ENCODE measurements around the gene ITCH. TPM values are rescaled to one million over a fixed set of nuclear protein-coding genes. Genes with fewer than 3 reads are reported as not detected.

The ITCH gene
- polyA plus RNA-seq, 1 donor: 33.3 TPM

DNA sequence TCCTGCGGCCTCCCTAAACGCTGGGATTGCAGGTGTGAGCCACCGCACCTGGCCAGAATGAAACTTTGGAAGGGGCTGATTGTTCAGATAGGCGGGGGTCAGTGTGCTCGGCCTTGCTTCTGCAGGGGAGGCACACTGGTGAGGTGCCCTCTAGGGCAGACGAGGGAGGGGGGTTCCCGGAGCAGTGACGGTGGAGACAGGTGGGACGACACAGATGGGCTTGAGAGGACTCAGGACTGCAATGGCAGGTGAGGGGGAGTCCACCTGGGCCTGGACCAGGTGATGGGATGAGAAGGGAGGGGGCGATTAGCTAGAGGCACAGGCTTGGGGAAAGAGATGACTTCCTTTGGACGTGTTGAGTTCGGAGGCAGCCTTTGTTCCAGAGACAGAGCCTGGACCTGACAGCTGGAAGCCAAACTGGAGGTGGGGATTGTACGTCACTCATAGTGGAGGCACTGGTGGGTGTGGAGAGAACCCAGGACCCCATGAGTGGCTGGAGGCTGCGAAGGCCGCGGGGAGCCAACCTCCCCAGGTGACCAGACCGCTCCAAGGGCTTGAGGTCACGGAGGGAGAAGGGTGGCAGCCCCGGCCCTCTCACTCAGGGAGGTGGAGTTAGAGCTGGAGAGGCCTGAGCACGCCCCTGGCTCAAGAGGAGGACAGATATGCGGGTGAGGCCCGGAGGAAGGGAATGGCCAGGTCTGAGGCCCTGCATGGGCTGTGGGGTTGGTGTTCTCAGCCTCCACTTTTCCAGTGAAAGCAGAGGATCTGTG lies 185.0 kb downstream of the ITCH start:
- WGBS (ENCODE audit: insufficient coverage, low lambda C conversion rate): 100% methylated on average over 1 of the region's 22 CpGs
- no peak overlapping the region for H3K4me3 ChIP-seq (ENCODE audit: low read length)
- no peaks in the 10 kb centered on the region for H3K27me3 ChIP-seq (ENCODE audit: control insufficient read depth, insufficient read depth, low read length)
- DNase-seq: no peak
- H3K9me3 ChIP-seq (ENCODE audit: control insufficient read depth, low read depth, low read length): no peaks in the 10 kb centered on the region
- H3K4me1 ChIP-seq (ENCODE audit: control insufficient read depth, insufficient read depth, low read length): peaks cover 14% of the 10 kb centered on the region
- peaks cover 3% of the 10 kb centered on the region for H3K36me3 ChIP-seq (ENCODE audit: control insufficient read depth, insufficient read depth, low read length)
- no peak overlapping the region for H3K27ac ChIP-seq (ENCODE audit: low read length)

DNA sequence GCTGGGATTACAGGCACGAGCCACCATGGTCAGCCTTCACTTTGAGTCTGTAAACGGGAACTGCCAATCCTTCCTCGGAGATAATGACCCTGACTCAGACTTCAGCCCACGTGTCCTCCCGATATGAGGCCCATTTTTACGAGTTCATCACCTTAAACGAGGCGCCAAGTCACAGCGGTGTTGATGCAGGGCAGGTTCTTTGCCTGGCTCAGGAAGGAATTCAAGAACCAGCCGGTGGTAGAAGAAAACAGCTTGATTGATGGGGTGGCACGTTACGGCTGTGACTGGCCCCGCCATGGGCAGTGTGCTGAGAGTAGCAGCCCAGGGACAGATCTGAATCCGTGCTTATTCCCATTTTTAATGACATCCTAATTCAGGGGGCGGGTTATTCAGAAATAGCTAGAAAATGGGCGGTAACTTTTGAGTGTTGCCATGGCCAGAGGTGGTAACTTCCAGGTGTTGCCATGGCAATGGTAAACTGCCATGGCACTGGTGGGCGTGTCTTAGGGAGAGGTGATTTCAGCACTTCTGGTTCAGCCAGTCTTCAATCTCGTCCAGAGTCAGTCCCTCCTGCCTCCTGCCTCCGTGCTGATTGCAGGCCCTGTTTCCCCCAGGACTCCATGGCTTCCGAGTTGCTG lies 186.3 kb downstream of the ITCH start:
- no CpG with 5 or more reads among the region's 20 CpGs for WGBS (ENCODE audit: insufficient coverage, low lambda C conversion rate)
- Histone ChIP-seq H3K9me3 (ENCODE audit: control insufficient read depth, low read depth, low read length) (no peaks in the 10 kb centered on the region), H3K27ac (ENCODE audit: low read length) (no peak overlapping the region), H3K36me3 (ENCODE audit: control insufficient read depth, insufficient read depth, low read length) (peaks cover 3% of the 10 kb centered on the region), H3K27me3 (ENCODE audit: control insufficient read depth, insufficient read depth, low read length) (no peaks in the 10 kb centered on the region), H3K4me1 (ENCODE audit: control insufficient read depth, insufficient read depth, low read length) (peaks cover 5% of the 10 kb centered on the region), H3K4me3 (ENCODE audit: low read length) (no peak overlapping the region)
- peak in 1 of 2 donors; percentile 68 for DNase-seq

DNA sequence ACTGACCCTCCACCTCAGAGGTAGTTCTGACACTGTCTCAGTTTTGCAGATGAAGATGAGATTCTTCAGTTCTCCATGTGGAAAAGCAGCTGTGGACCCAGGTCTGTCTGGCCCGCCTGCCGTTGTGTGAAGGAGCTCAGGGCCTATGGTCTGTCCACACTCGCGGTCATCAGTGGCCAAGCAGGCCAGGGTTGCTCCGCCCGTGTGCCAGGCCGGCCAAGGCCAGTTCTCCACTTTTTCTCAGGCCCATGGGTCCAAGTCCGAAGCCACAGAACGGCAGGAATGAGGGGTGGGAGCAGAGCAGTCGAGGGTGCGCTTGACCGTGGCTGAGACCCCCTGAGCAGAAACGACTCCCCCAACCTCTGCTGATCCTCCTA lies 186.8 kb downstream of the ITCH start:
- H3K4me1 ChIP-seq (ENCODE audit: control insufficient read depth, insufficient read depth, low read length): peaks cover 5% of the 10 kb centered on the region
- no peak overlapping the region for H3K4me3 ChIP-seq (ENCODE audit: low read length)
- WGBS (ENCODE audit: insufficient coverage, low lambda C conversion rate): 80% methylated on average over 1 of the region's 13 CpGs
- no peak overlapping the region for H3K27ac ChIP-seq (ENCODE audit: low read length)
- no peaks in the 10 kb centered on the region for H3K27me3 ChIP-seq (ENCODE audit: control insufficient read depth, insufficient read depth, low read length)
- DNase-seq: no peak
- H3K36me3 ChIP-seq (ENCODE audit: control insufficient read depth, insufficient read depth, low read length): peaks cover 3% of the 10 kb centered on the region
- H3K9me3 ChIP-seq (ENCODE audit: control insufficient read depth, low read depth, low read length): no peaks in the 10 kb centered on the region

DNA sequence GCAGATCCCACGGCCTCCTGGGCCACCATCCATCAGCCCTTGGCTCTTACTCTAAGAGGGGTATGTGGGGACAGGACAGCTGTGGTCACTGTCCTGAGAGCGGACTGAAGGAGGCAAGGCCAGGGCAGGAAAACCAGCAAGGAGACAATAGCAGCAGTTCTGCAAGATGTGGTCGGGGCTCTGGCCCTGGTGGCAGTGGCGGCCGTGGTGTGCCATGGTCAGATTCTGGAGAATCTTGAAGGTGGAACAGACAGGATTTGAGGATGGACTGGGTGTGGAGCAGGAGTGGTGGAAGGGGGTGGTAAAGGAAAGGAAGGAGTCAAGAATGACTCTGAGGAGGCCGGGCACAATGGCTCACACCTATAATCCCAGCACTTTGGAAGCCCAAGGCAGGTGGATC lies 189.5 kb downstream of the ITCH start:
- H3K27ac ChIP-seq (ENCODE audit: low read length): no peak overlapping the region
- H3K36me3 ChIP-seq (ENCODE audit: control insufficient read depth, insufficient read depth, low read length): peaks cover 3% of the 10 kb centered on the region
- no peak for DNase-seq
- H3K4me3 ChIP-seq (ENCODE audit: low read length): no peak overlapping the region
- peaks cover 4% of the 10 kb centered on the region for H3K4me1 ChIP-seq (ENCODE audit: control insufficient read depth, insufficient read depth, low read length)
- no peaks in the 10 kb centered on the region for H3K9me3 ChIP-seq (ENCODE audit: control insufficient read depth, low read depth, low read length)
- WGBS (ENCODE audit: insufficient coverage, low lambda C conversion rate): 100% methylated on average over 1 of the region's 6 CpGs
- no peaks in the 10 kb centered on the region for H3K27me3 ChIP-seq (ENCODE audit: control insufficient read depth, insufficient read depth, low read length)

DNA sequence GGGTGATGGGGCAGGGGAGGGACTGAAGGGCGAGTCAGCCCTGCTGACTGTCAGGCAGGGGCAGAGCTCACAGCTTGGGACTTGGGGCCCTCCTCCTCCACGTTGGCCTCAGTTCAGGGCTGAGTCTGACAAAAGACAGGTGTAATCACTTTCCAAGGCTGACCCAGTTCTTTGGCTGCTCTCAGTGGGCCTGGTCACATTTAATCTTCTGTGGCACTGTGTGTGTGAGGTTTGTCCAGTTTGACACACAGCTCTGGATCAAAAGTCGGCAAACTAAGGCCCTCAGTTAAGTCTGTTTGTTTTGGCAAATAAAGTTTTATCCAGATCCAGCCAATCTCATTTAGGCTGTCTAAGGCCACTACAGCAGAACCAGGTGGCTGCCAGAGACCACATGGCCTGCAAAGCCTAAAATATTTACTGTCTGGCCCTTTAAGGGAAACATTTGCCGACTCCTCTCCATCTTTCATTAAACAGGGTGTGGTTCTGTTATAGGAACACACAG lies 190.3 kb downstream of the ITCH start:
- Histone ChIP-seq H3K4me1 (ENCODE audit: control insufficient read depth, insufficient read depth, low read length) (peaks cover 5% of the 10 kb centered on the region), H3K4me3 (ENCODE audit: low read length) (no peak overlapping the region), H3K36me3 (ENCODE audit: control insufficient read depth, insufficient read depth, low read length) (peaks cover 3% of the 10 kb centered on the region), H3K9me3 (ENCODE audit: control insufficient read depth, low read depth, low read length) (no peaks in the 10 kb centered on the region), H3K27me3 (ENCODE audit: control insufficient read depth, insufficient read depth, low read length) (no peaks in the 10 kb centered on the region), H3K27ac (ENCODE audit: low read length) (peak overlapping the region; percentile 6)
- WGBS (ENCODE audit: insufficient coverage, low lambda C conversion rate): no CpG with 5 or more reads among the region's 4 CpGs
- peak; percentile 46 to 47 for DNase-seq

DNA sequence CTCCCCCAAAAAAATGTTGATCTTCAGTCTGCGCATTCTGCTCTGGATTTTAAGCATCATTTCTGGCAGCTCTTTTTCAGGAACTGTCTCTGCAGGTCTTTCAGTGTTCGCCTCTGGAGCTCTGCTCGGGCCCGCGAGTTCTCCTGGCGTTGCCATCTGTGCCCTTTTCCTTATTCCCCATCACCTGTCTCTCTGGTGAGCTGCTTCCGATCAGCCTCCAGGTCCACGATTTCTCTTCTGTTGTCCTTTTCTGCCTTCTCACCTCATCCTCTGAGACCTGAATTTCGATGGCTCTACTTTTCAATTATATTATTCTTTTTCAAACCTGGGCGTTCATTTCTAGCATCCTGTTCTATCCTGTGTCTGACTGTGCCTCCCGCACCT lies 194.9 kb downstream of the ITCH start:
- Histone ChIP-seq H3K9me3 (ENCODE audit: control insufficient read depth, low read depth, low read length) (no peaks in the 10 kb centered on the region), H3K27me3 (ENCODE audit: control insufficient read depth, insufficient read depth, low read length) (no peaks in the 10 kb centered on the region), H3K4me1 (ENCODE audit: control insufficient read depth, insufficient read depth, low read length) (peaks cover 5% of the 10 kb centered on the region), H3K36me3 (ENCODE audit: control insufficient read depth, insufficient read depth, low read length) (peaks cover 5% of the 10 kb centered on the region), H3K27ac (ENCODE audit: low read length) (peak overlapping the region; percentile 57), H3K4me3 (ENCODE audit: low read length) (peak overlapping the region; percentile 71)
- DNase-seq: no peak
- 17% methylated on average over 5 of the region's 11 CpGs for WGBS (ENCODE audit: insufficient coverage, low lambda C conversion rate)

DNA sequence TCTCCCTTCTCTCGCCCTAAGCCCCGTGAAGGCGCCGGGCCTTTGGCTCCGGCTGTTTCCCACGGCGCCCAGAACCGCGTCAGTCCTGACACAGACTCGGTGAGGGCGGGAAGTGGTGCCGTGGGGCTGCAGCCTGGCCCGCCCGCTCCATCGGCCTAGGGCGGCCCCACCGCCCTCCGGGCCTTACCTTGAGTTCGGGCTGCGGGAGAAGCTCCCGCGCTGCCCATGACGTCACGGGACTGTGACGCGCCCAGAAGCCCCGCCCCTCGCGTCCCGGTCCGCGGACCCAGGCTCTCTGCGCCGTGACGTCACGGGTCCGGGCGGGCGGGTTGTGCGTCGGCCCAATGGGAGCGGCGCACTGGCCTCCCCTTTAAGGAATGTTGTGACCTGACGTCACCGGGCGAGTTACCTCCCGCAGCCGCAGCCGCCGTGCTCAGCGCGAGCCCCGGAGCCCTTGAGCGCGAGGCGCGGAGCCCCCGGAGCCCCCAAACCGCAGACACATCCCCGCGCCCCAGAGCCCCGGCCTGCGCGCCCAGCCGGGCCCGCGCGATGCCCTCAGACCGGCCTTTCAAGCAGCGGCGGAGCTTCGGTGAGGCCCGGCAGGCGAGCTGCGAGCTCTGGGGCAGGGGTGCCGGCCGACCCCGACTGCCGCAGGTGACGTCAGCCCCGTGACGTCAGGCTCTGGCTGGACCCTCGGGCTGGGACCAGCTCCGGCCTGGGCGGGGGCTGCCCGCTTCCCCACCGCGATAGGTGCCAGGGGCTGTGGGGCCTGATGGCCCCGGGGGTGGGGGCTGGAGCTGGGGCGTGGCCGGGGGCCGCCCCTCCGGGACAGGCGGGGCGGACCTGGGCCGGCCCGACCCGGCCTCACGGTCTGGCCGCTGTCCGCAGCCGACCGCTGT lies 195.5 kb downstream of the ITCH start, which contains the start of gene MAP1LC3A:
TSS of gene MAP1LC3A (plus strand) at position 399 of the 899 bp plus-strand sequence. CDS start at position 550, 151 bp downstream.
- peak; percentile 94 to 96 for DNase-seq
- Histone ChIP-seq H3K4me1 (ENCODE audit: control insufficient read depth, insufficient read depth, low read length) (peaks cover 5% of the 10 kb centered on the region), H3K4me3 (ENCODE audit: low read length) (peak within 1 kb of the TSS; percentile 71), H3K9me3 (ENCODE audit: control insufficient read depth, low read depth, low read length) (no peaks in the 10 kb centered on the region), H3K27ac (ENCODE audit: low read length) (peak within 1 kb of the TSS; percentile 57), H3K27me3 (ENCODE audit: control insufficient read depth, insufficient read depth, low read length) (no peaks in the 10 kb centered on the region), H3K36me3 (ENCODE audit: control insufficient read depth, insufficient read depth, low read length) (peaks cover 5% of the 10 kb centered on the region)
- no CpG with 5 or more reads among the region's 103 CpGs for WGBS (ENCODE audit: insufficient coverage, low lambda C conversion rate)

DNA sequence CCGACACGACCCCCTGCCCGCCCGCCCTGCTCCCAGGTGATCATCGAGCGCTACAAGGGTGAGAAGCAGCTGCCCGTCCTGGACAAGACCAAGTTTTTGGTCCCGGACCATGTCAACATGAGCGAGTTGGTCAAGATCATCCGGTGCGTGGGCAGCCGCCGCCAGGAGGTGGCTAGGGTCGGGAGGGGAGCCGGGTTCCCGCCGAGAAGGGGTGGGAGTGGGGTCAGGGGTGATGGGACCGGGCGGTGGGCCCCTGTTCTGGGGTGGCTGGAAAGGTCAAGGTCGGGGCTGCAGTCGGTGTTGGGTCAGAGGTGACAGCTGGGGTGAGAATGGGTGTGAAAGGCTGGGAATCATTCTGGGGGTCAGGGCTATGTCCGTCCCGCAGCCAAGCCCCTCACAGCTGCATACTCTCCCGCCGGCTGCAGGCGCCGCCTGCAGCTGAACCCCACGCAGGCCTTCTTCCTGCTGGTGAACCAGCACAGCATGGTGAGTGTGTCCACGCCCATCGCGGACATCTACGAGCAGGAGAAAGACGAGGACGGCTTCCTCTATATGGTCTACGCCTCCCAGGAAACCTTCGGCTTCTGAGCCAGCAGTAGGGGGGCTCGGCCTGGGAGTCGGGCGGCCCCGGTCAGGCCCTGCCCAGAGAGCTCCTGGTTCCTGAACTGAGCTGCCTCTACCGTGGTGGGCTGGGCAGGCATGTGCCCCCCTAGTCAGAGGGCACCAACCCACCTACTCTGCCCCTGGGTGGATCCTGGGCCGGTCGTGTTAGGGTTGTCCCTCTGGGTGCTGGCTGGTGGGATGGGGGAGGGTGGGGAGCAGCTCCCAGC lies 196.5 kb downstream of the ITCH start:
- Histone ChIP-seq H3K36me3 (ENCODE audit: control insufficient read depth, insufficient read depth, low read length) (peaks cover 5% of the 10 kb centered on the region), H3K9me3 (ENCODE audit: control insufficient read depth, low read depth, low read length) (no peaks in the 10 kb centered on the region), H3K4me3 (ENCODE audit: low read length) (peak overlapping the region; percentile 12), H3K27ac (ENCODE audit: low read length) (peak overlapping the region; percentile 36), H3K4me1 (ENCODE audit: control insufficient read depth, insufficient read depth, low read length) (peaks cover 3% of the 10 kb centered on the region), H3K27me3 (ENCODE audit: control insufficient read depth, insufficient read depth, low read length) (no peaks in the 10 kb centered on the region)
- peak in 1 of 2 donors; percentile 21 for DNase-seq
- WGBS (ENCODE audit: insufficient coverage, low lambda C conversion rate): no CpG with 5 or more reads among the region's 43 CpGs

DNA sequence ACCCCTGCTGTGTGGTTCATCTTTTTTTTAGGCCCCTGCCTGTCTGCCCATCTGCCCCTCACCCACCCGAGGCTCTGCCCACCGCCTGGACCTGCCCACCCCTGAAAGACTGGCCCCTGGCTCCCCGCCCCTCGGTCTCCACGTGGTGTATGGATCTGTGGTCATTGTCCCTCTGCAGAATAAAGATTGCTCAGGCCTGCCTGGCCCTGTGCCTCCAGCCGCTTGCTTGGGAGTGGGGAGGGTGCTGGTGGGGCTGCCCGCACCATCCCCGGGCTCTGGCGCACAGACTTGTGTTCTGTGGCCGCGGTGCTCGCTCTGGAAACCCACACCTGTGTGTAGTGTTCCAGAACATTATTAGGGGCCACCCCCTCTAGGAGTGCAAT lies 197.1 kb downstream of the ITCH start:
- Histone ChIP-seq H3K4me3 (ENCODE audit: low read length) (no peak overlapping the region), H3K36me3 (ENCODE audit: control insufficient read depth, insufficient read depth, low read length) (peaks cover 5% of the 10 kb centered on the region), H3K27ac (ENCODE audit: low read length) (no peak overlapping the region), H3K27me3 (ENCODE audit: control insufficient read depth, insufficient read depth, low read length) (no peaks in the 10 kb centered on the region), H3K9me3 (ENCODE audit: control insufficient read depth, low read depth, low read length) (no peaks in the 10 kb centered on the region), H3K4me1 (ENCODE audit: control insufficient read depth, insufficient read depth, low read length) (peaks cover 3% of the 10 kb centered on the region)
- WGBS (ENCODE audit: insufficient coverage, low lambda C conversion rate): no CpG with 5 or more reads among the region's 12 CpGs
- no peak for DNase-seq
